Measurements from ENCODE around the gene CCR6.

GRCh38 chr6:167164261-167164660 lies 41.4 kb downstream of the CCR6 start:
- TF ChIP-seq POLR2AphosphoS5 (IDR thresholded peaks at IDR 0.05) = no peak
- TF ChIP-seq POLR2A (IDR thresholded peaks at IDR 0.05) = no peak
